ENCODE data around the gene GRK5.

The GRK5 gene

GRCh38 chr10:119470920-119471702, 263.7 kb downstream of the GRK5 start:
- TF ChIP-seq, protein P1, sequence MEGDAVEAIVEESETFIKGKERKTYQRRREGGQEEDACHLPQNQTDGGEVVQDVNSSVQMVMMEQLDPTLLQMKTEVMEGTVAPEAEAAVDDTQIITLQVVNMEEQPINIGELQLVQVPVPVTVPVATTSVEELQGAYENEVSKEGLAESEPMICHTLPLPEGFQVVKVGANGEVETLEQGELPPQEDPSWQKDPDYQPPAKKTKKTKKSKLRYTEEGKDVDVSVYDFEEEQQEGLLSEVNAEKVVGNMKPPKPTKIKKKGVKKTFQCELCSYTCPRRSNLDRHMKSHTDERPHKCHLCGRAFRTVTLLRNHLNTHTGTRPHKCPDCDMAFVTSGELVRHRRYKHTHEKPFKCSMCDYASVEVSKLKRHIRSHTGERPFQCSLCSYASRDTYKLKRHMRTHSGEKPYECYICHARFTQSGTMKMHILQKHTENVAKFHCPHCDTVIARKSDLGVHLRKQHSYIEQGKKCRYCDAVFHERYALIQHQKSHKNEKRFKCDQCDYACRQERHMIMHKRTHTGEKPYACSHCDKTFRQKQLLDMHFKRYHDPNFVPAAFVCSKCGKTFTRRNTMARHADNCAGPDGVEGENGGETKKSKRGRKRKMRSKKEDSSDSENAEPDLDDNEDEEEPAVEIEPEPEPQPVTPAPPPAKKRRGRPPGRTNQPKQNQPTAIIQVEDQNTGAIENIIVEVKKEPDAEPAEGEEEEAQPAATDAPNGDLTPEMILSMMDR (IDR thresholded peaks at IDR 0.05; ENCODE audit: low read length) = no peak
- TF ChIP-seq EZH2phosphoT487 (IDR thresholded peaks at IDR 0.05; ENCODE audit: low read length) (no peak), EZH2 (optimal IDR thresholded peaks at IDR 0.05; ENCODE audit: low read depth, low read length) (no peak)
- no peak overlapping the region for H3K9ac ChIP-seq (ENCODE audit: low read length)

DNA sequence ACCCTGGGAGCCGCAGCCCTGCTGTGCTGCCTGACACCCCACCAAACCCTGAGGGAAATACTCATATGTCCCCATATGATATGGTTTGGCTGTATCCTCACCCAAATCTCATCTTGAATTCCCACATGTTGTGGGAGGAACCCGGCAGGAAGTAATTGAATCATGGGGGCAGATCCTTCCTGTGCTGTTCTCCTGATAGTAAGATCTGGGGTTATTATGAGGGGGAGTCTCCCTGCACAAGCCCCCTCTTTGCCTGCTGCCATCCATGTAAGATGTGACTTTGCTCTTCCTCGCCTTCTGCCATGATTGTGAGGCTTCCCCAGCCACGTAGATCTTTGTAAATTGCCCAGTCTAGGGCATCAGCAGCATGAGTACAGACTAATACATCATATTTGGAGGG, 266.4 kb downstream of the GRK5 start:
- no peak for DNase-seq
- Histone ChIP-seq H3F3A (ENCODE audit: insufficient read depth, low read length) (peaks cover 4% of the 10 kb centered on the region; the same call in 1 of the 2 replicates), H3K9ac (ENCODE audit: low read length) (no peak overlapping the region), H2AFZ (ENCODE audit: low read length) (no peak overlapping the region), H3K36me3 (replicated peaks; ENCODE audit: insufficient read depth, low read length) (no peaks in the 10 kb centered on the region), H3K9me3 (replicated peaks; ENCODE audit: insufficient read depth, low read length) (no peaks in the 10 kb centered on the region), H4K20me1 (ENCODE audit: insufficient read depth, low read length) (no peaks in the 10 kb centered on the region), H3K27ac (ENCODE audit: low read length) (no peak overlapping the region), H3K27me3 (replicated peaks; ENCODE audit: insufficient read depth, low read length) (no peaks in the 10 kb centered on the region), H3K4me1 (ENCODE audit: low read length) (peaks cover 14% of the 10 kb centered on the region), H3K9me2 (replicated peaks; ENCODE audit: insufficient read depth, low read length) (no peaks in the 10 kb centered on the region), H3K4me3 (ENCODE audit: low read length) (no peak overlapping the region), H3K4me2 (ENCODE audit: low read depth, low read length) (no peak overlapping the region), H3K79me2 (ENCODE audit: low read length) (no peaks in the 10 kb centered on the region)
- TF ChIP-seq EZH2phosphoT487 (IDR thresholded peaks at IDR 0.05; ENCODE audit: low read length) (no peak), EZH2 (optimal IDR thresholded peaks at IDR 0.05; ENCODE audit: low read depth, low read length) (no peak)
- TF ChIP-seq, protein P1 (IDR thresholded peaks at IDR 0.05; ENCODE audit: low read length) = no peak

More at GRCh38 chr10:119470920-119471702, 263.7 kb downstream of the GRK5 start:
- Histone ChIP-seq H3K4me1 (ENCODE audit: low read length) (no peaks in the 10 kb centered on the region), H4K20me1 (ENCODE audit: insufficient read depth, low read length) (no peaks in the 10 kb centered on the region), H3K79me2 (ENCODE audit: low read length) (no peaks in the 10 kb centered on the region), H3F3A (ENCODE audit: insufficient read depth, low read length) (no peaks in the 10 kb centered on the region), H2AFZ (ENCODE audit: low read length) (no peak overlapping the region), H3K9me2 (replicated peaks; ENCODE audit: insufficient read depth, low read length) (no peaks in the 10 kb centered on the region), H3K9me3 (replicated peaks; ENCODE audit: insufficient read depth, low read length) (no peaks in the 10 kb centered on the region), H3K27me3 (replicated peaks; ENCODE audit: insufficient read depth, low read length) (no peaks in the 10 kb centered on the region), H3K36me3 (replicated peaks; ENCODE audit: insufficient read depth, low read length) (no peaks in the 10 kb centered on the region), H3K27ac (ENCODE audit: low read length) (no peak overlapping the region), H3K4me2 (ENCODE audit: low read depth, low read length) (no peak overlapping the region), H3K4me3 (ENCODE audit: low read length) (no peak overlapping the region)
- DNase-seq = no peak

- Histone ChIP-seq H3K79me2 (ENCODE audit: low read length) (no peaks in the 10 kb centered on the region), H3K27ac (ENCODE audit: low read length) (no peak overlapping the region), H3F3A (ENCODE audit: insufficient read depth, low read length) (peaks cover 11% of the 10 kb centered on the region; the same call in 1 of the 2 replicates), H2AFZ (ENCODE audit: low read length) (no peak overlapping the region), H3K27me3 (replicated peaks; ENCODE audit: insufficient read depth, low read length) (no peaks in the 10 kb centered on the region), H3K36me3 (replicated peaks; ENCODE audit: insufficient read depth, low read length) (no peaks in the 10 kb centered on the region), H3K4me2 (ENCODE audit: low read depth, low read length) (no peak overlapping the region), H3K4me3 (ENCODE audit: low read length) (no peak overlapping the region), H3K9me3 (replicated peaks; ENCODE audit: insufficient read depth, low read length) (no peaks in the 10 kb centered on the region), H3K4me1 (ENCODE audit: low read length) (peaks cover 22% of the 10 kb centered on the region), H4K20me1 (ENCODE audit: insufficient read depth, low read length) (no peaks in the 10 kb centered on the region), H3K9me2 (replicated peaks; ENCODE audit: insufficient read depth, low read length) (no peaks in the 10 kb centered on the region), H3K9ac (ENCODE audit: low read length) (no peak overlapping the region)
- DNase-seq = no peak
- TF ChIP-seq EZH2 (optimal IDR thresholded peaks at IDR 0.05; ENCODE audit: low read depth, low read length) (no peak), EZH2phosphoT487 (IDR thresholded peaks at IDR 0.05; ENCODE audit: low read length) (no peak)
- TF ChIP-seq, protein P1 (IDR thresholded peaks at IDR 0.05; ENCODE audit: low read length) = no peak
Measured at GRCh38 chr10:119474606-119475005, 267.2 kb downstream of the GRK5 start.

Measured in MM.1S (cell line).